Right ventricle myocardium inferior (tissue), 1 donor: ENCODE measurements around the gene RABL2A. TPM values are rescaled to one million over a fixed set of nuclear protein-coding genes. Genes with fewer than 3 reads are reported as not detected.
"Not testable (repeated sequence)": the region's sequence is repeated elsewhere in the genome, so short reads cannot be mapped to it uniquely, and the experiment has no call there.

Experiments used
- ATAC-seq: fragments of 200-7000 bp; cut with Tn5 transposase; one replicate; pipeline ENCODE4 v1.9.1; 2020; ENCODE audit warnings: mild to moderate bottlenecking, moderate library complexity
- DNase-seq: peaks from one replicate; pipeline ENCODE4 v3.0.0; 2021; ENCODE audit errors: missing footprints
- intact Hi-C: fragments of 100-400 bp; cut with DNase I; formaldehyde crosslinking; loops from one replicate; pipeline ENCODE4 v1.11.0; 2022
- total RNA-seq: library from RNA; stranded (reverse); fragmentation: NEBNext Ultra II Directional; extraction: Animal tissue kit (Norgen Biotek cat#: 25700); gene quantifications from one replicate; pipeline ENCODE4 v1.2.1, GENCODE V29; 2021
- donor health status: DM: no; HTN: yes; CAD: no; lungs with severe emphysema.

The RABL2A gene
- total RNA-seq, 1 donor from 2014 or later = 5.4 TPM

DNA sequence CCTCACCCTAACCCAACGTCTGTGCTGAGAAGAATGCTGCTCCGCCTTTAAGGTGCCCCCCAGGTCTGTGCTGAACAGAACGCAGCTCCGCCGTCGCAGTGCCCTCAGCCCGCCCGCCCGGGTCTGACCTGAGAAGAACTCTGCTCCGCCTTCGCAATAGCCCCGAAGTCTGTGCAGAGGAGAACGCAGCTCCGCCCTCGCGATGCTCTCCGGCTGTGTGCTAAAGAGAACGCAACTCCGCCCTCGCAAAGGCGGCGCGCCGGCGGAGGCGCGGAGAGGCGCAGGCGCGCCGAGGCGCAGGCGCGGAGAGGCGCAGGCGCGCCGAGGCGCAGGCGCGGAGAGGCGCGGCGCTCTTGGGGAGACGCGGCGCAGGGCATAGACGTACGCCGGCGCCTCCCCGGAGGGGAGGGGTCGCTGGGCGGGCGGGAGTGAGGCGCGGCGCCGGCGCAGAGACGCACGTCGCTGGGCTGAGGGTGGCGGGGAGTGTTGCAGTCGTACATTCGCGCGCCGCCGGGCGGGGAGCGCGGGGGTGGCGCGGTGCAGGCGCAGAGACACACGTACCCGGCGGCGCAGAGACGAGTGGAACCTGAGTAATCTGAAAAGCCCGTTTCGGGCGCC lies 23.5 kb upstream of the RABL2A start:
- peak; percentile 89 for ATAC-seq
- DNase-seq = peak; percentile 95
- intact Hi-C loops = not testable (repeated sequence)

DNA sequence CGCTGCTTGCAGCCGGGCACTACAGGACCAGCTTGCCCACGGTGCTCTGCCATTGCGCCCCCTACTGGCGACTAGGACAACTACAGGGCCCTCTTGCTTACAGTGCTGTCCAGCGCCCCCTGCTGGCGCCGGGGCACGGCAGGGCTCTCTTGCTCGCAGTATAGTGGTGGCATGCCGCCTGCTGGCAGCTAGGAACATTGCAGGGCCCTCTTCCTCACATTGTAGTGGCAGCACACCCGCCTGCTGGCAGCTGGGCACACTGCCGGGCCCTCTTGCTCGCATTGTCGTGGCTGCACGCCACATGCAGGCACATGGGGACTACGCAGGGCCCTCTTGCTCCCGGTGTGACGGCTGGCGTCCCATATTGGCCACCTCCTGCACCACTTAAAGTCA lies 23.0 kb upstream of the RABL2A start:
- intact Hi-C loops, ATAC-seq: not testable (repeated sequence)
- DNase-seq = peak; percentile 94

DNA sequence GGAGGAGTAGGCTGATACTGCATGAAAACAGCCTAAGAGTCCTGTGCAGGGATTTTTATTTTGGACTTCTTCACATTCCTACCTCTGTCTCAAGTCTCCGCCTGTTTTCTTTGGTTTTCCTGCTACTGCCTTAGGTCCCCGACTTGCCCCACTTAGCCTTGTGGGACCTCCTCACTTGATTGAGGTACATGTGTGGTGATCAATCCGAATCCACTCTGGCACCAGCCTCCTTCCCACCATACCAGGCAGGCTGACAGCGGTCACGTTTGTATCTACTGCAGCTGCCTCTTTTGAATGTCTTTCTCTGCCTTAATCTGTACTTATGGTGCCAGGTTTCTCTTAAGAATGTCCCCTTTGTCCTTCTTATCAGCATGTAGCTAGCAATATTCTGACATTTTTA lies 22.4 kb upstream of the RABL2A start:
- DNase-seq, intact Hi-C loops, ATAC-seq: not testable (repeated sequence)

DNA sequence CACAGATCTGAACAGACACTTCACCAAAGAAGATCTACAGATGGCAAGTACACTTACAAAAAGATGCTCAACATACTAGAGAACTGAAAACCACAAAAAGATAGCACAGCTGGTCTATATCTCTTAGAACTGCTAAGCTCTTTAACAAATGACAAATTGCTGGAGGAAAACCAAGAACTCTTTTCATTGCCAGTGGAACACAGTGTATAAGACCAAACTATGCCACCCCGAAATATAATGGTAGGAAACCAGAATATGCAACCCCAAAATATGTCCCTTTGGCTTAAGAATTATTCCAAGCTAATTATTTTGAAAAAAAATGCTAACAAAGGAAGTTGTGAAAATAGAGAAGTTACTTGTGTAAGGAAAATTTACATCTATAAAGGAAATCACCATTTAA lies 21.0 kb upstream of the RABL2A start:
- intact Hi-C loops = not testable (repeated sequence)

DNA sequence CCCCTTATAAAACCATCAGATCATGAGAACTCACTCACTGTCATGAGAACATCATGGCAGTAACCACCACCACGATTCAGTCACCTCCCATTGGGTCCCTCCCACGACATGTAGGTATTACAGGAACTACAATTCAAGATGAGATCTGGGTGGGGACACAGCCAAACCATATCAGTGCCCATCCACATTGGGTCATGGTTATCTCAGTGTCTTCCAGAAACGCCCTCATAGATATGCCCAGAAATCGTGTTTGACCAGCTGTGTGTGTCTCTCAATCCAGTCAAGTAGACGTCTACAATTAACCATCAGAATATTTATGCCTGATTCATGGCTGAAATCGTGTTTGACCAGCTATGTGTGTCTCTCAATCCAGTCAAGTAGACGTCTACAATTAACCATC lies 17.2 kb upstream of the RABL2A start:
- ATAC-seq, intact Hi-C loops, DNase-seq: not testable (repeated sequence)

More for the DNA sequence above, 21.0 kb upstream of the RABL2A start:
- DNase-seq, ATAC-seq: not testable (repeated sequence)

DNA sequence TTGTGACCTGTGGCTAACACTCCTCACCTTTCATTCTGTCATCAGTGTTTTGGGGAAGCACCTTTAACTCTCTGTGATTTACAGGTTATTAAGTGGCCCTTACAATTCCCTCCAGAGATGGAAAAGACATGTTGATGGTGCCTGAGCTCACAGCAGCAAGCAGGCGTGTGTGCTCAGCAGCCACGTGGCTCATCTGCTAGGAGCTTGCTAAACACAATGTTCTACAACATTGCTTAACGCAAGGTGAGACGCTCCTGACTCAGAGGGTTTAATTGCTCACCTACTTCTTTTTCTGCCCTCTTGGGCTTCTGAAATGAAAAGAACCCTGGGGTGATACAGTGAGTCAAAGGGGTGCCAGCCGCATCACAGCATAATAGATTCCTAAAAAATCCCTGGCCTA lies 6.1 kb upstream of the RABL2A start:
- ATAC-seq, intact Hi-C loops: not testable (repeated sequence)

DNA sequence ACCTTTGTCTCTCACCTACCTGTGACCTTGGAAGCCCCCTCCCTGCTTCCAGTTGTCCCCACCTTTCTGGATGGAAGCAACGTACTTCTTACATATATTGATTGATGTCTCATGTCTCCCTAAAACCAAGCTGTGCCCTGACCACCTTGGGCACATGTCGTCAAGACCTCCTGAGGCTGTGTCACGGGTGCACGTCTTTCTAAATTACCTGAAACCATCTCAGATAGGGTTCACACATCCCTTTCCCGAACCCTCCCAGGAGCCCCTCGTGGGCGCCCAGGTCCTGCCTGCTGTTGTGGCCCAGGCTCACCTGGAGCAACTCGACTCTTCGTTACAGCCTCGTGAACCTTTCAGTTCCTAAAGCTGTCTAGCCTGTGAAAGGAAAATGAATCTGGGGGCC lies 1.2 kb upstream of the RABL2A start:
- DNase-seq, ATAC-seq: not testable (repeated sequence)
- intact Hi-C loops = loop anchor here (5.0 kb wide), 1 partner anchor 51 kb away; no protein-coding TSS in a partner anchor

More for the DNA sequence above, 6.1 kb upstream of the RABL2A start:
- not testable (repeated sequence) for DNase-seq

DNA sequence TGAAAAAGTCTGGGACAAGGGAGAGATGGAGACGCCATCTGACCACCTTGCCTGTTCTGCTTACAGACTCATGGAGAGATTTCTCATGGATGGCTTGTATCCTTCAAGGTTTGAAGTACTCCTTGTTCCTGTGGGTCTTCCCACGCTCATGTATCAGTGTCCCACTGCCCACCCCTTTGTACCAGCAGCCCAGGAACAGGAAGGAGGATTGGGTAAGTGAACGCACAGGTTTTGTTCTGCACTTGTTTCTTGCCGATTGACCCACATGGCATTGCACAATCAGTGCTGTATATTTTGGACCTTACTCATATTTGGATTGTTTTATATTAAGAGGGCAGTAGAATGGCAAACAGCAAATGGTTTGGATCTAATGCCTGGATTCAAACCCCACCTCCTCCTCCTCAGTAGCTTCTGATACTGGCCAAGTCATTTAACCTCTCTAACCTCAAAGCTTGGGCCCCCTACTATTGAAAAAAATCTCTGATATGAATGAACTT lies 5.8 kb downstream of the RABL2A start:
- DNase-seq, intact Hi-C loops, ATAC-seq: not testable (repeated sequence)

DNA sequence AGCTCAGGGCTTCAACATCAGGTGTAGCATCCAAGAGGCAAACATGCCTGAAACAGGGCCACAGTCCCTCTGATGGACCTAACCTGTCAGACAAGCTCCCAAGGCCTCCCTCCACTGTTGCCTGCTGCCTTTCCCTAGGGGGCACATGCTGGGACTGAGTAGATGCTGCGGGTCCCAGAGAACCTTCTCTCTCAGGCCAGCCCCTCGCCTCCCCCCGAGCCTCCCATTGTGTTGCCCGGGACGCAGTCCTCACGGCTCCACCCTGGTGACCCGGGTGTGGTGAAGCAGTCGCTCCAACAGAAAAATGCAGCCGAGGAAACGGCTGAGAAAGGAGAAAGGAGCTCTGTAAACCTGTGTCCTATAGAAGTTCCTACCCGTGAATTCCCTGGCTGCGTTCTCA lies 8.3 kb downstream of the RABL2A start:
- intact Hi-C loops, DNase-seq, ATAC-seq: not testable (repeated sequence)

DNA sequence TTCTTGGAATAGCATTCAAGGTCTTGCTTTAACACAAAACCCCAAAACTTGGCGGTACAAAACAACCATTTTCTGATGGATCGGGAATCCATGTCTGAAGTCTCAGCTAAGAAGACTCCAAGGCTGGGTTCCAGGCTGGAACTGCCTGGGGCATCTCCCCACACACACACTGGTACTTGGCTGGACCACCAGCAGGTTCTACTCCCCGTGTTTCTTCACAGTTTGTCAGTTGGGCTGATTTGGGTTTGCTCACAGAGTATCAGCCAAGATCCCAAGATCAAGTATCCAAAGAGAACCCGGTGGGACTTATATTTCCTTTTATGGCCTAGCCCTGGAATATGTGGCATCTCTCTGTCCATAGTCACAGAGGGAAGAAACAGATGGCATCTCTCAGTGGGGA lies 9.2 kb downstream of the RABL2A start:
- intact Hi-C loops, ATAC-seq, DNase-seq: not testable (repeated sequence)

DNA sequence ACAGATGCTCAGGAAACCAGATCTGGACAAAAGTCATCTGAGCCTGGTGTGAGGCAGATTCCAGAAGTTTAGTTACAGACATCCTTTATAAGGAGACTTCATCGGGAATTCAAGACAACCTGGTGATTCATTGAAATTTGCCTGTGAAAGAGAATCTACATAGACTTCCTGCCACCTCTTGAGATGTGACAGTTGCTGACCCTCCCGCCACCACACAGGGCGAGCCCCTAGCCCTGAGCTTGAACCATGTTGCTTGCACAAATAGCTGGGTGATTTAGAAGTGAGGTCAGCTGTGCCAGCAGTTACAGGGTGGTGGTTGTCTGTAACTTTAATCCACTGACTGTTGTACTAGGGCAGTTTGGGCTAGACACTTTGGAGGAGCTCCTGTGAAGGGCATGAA lies 11.0 kb downstream of the RABL2A start:
- intact Hi-C loops, ATAC-seq, DNase-seq: not testable (repeated sequence)

DNA sequence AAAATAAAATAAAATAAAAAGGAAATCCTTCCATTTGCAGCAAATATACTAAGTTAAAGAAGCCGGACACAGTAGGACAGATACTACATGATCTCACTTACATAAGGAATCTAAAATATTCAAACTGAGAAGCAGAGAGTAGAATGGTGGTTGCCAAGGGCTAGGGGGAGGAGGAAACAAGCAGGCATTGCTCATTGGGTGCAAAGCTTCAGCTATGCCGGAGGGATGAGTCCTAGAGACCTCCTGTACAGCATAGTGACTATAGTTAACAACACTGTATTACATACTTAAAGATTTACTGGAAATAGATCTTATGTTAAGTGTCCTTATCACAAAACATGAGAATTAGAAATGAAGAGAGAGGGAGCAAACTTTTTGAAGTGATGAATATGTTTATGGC lies 19.2 kb downstream of the RABL2A start:
- ATAC-seq, intact Hi-C loops, DNase-seq: not testable (repeated sequence)

DNA sequence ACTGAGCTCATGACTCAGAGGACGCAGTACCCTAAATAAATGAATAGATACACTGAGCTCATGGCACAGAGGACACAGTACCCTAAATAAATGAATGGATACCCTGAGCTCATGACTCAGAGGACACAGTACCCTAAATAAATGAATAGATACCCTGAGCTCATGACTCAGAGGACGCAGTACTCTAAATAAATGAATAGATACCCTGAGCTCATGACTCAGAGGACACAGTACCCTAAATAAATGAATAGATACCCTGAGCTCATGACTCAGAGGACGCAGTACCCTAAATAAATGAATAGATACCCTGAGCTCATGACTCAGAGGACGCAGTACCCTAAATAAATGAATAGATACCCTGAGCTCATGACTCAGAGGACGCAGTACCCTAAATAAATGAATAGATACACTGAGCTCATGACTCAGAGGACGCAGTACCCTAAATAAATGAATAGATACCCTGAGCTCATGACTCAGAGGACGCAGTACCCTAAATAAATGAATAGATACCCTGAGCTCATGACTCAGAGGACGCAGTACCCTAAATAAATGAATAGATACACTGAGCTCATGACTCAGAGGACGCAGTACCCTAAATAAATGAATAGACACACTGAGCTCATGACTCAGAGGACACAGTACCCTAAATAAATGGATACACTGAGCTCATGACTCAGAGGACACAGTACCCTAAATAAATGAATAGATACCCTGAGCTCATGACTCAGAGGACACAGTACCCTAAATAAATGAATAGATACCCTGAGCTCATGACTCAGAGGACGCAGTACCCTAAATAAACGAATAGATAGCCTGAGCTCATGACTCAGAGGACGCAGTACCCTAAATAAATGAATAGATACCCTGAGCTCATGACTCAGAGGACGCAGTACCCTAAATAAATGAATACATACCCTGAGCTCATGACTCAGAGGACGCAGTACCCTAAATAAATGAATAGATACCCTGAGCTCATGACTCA lies 24.1 kb downstream of the RABL2A start:
- DNase-seq, intact Hi-C loops, ATAC-seq: not testable (repeated sequence)

DNA sequence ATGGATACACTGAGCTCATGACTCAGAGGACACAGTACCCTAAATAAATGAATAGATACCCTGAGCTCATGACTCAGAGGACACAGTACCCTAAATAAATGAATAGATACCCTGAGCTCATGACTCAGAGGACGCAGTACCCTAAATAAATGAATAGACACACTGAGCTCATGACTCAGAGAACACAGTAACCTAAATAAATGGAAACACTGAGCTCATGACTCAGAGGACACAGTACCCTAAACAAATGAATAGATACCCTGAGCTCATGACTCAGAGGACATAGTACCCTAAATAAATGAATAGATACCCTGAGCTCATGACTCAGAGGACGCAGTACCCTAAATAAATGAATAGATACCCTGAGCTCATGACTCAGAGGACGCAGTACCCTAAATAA lies 25.5 kb downstream of the RABL2A start:
- ATAC-seq, DNase-seq, intact Hi-C loops: not testable (repeated sequence)

DNA sequence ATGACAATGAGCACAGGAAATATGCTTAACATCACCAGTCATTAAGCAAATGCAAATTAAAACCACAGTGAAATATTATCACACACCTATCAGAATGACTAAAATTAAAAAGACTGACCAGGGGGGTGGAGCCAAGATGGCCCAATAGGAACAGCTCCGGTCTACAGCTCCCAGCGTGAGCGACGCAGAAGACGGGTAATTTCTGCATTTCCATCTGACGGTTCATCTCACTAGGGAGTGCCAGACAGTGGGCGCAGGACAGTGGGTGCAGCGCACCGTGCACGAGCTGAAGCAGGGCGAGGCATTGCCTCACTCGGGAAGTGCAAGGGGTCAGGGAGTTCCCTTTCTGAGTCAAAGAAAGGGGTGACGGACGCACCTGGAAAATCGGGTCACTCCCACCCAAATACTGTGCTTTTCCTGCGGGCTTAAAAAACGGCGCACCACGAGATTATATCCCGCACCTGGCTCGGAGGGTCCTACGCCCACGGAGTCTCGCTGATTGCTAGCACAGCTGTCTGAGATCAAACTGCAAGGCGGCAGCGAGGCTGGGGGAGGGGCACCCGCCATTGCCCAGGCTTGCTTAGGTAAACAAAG lies 29.1 kb downstream of the RABL2A start:
- DNase-seq, intact Hi-C loops, ATAC-seq: not testable (repeated sequence)

DNA sequence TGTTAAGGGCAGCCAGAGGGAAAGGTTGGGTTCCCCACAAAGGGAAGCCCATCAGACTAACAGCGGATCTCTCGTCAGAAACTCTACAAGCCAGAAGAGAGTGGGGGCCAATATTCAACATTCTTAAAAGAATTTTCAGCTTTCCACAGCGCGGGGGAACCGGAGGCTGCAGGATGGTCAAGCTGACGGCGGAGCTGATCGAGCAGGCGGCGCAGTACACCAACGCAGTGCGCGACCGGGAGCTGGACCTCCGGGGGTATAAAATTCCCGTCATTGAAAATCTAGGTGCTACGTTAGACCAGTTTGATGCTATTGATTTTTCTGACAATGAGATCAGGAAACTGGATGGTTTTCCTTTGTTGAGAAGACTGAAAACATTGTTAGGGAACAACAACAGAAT lies 30.7 kb downstream of the RABL2A start:
- DNase-seq, intact Hi-C loops, ATAC-seq: not testable (repeated sequence)

DNA sequence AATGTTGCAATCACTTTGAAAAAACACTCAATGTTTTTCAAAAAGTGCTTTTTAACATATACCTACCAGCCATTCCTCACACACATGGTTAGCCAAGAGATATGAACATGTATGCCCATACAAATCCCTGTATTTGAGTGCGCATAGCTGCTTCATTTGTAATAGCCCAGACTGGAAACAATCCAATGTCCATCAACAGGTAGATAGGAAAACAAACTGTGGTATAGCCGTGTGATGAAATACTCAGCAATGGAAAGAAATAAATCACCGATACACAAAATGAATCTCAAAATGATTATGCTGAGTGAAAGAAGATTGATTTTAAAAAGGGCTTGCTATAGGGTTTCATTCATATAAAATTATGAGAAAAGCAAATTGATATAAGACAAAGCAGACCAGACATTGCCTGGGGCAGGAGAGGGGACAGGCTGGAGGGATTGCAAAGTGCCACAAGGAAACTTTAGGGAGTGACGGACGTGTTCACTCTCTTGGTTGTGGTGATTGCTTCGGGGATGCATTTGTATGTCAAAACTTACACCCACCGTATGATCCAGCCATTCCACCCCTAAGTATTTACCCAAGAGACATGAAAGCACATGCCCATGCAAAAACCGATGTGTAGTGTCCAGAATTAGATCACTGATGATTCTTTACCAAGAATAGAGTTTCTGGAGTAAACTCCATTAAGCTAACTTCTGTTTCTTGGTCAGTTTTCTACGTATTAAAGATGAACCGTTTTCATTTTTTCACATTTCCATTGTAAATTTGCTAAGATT lies 36.4 kb downstream of the RABL2A start:
- ATAC-seq, intact Hi-C loops: not testable (repeated sequence)

More for the DNA sequence above, 36.4 kb downstream of the RABL2A start:
- not testable (repeated sequence) for DNase-seq
